BLaER1 (cell line): Measurements from ENCODE around the gene PLBD2.

ENCODE experiments used
- H3K27ac ChIP-seq: shearing (Covaris generic); formaldehyde crosslinking; 2 replicates; pipeline ENCODE4 v1.8.1; 2022
- H3K27me3 ChIP-seq: shearing (Covaris generic); formaldehyde crosslinking; 2 replicates; pipeline ENCODE4 v1.8.1; 2022
- H3K36me3 ChIP-seq: shearing (Covaris generic); formaldehyde crosslinking; 2 replicates; pipeline ENCODE4 v1.8.1; 2022
- H3K4me1 ChIP-seq: shearing (Covaris generic); formaldehyde crosslinking; 2 replicates; pipeline ENCODE4 v1.8.1; 2022
- H3K4me2 ChIP-seq: shearing (Covaris generic); formaldehyde crosslinking; 2 replicates; pipeline ENCODE4 v1.8.1; 2022
- H3K4me3 ChIP-seq: shearing (Covaris generic); formaldehyde crosslinking; 2 replicates; pipeline ENCODE4 v1.8.1; 2022
- H3K9ac ChIP-seq: shearing (Covaris generic); formaldehyde crosslinking; 2 replicates; pipeline ENCODE4 v1.8.1; 2022
- H3K9me3 ChIP-seq: shearing (Covaris generic); formaldehyde crosslinking; 2 replicates; pipeline ENCODE4 v1.8.1; 2022
- H4K20me1 ChIP-seq: shearing (Covaris generic); formaldehyde crosslinking; 2 replicates; pipeline ENCODE4 v1.8.1; 2022
- Cebpa-rat ChIP-seq: shearing (Covaris generic); IDR thresholded peaks from 2 replicates; pipeline ENCODE4 v1.8.1; 2022

Gene PLBD2

DNA sequence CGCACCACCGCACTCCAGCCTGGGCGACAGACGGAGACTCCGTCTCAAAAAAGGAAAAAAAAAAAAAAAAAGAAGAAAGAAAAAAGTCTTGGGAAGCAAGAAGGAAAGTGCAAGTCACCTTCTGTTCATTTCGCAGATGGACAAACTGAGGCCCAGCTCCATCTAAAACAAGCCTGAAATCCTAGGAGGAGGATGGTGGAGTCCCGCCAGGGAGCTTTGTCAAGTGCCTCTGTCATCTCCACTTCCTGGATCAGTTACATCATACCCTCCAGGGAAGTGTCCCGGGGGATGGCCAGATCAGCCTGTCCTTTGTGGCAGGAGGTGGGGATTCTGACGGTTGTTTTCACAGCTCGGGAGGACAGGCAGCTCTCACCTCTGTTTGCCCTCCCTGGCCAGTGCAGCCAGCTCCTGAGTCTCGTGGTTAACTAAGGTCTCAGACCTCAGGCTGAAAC, 55.1 kb downstream of the PLBD2 start:
- Histone ChIP-seq H3K9ac (no peak overlapping the region), H3K27me3 (no peaks in the 10 kb centered on the region), H3K9me3 (no peaks in the 10 kb centered on the region), H3K4me1 (peaks cover 6% of the 10 kb centered on the region; the same call in 1 of the 2 replicates), H3K4me3 (no peak overlapping the region), H3K4me2 (no peak overlapping the region), H3K27ac (no peak overlapping the region), H4K20me1 (no peaks in the 10 kb centered on the region), H3K36me3 (no peaks in the 10 kb centered on the region)
- TF ChIP-seq Cebpa-rat = no peak

DNA sequence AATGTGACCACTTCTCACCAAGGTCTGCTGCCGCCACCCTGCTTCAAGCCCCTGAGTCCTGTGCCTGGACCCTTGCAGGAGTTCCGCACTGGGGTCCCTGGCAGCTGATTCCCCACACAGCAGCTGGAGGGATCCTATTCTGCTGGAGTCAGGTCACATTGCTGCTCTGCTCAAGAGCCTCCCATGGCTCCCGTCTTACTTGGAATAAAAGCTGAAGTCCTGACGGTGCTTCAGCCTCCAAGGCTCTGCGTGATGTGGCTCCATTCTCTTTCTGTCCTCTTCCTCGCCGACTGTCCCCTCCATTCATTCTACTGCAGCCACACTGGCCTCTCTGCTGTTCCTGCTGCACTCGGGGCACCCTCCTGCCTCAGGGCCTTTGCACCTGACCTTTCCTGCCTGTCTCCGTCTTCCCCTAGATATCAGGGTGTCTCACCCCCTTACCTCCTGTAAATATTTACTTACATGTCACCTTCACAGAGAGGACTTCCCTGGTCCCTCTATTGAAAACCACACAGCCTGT, 56.2 kb downstream of the PLBD2 start:
- H4K20me1 ChIP-seq = no peaks in the 10 kb centered on the region
- H3K9ac ChIP-seq = no peak overlapping the region
- no peak overlapping the region for H3K4me2 ChIP-seq
- peaks cover 6% of the 10 kb centered on the region; the same call in 1 of the 2 replicates for H3K4me1 ChIP-seq
- no peaks in the 10 kb centered on the region for H3K9me3 ChIP-seq
- no peak overlapping the region for H3K27ac ChIP-seq
- no peak for TF ChIP-seq Cebpa-rat
- no peak overlapping the region for H3K4me3 ChIP-seq
- no peaks in the 10 kb centered on the region for H3K36me3 ChIP-seq
- no peaks in the 10 kb centered on the region for H3K27me3 ChIP-seq

DNA sequence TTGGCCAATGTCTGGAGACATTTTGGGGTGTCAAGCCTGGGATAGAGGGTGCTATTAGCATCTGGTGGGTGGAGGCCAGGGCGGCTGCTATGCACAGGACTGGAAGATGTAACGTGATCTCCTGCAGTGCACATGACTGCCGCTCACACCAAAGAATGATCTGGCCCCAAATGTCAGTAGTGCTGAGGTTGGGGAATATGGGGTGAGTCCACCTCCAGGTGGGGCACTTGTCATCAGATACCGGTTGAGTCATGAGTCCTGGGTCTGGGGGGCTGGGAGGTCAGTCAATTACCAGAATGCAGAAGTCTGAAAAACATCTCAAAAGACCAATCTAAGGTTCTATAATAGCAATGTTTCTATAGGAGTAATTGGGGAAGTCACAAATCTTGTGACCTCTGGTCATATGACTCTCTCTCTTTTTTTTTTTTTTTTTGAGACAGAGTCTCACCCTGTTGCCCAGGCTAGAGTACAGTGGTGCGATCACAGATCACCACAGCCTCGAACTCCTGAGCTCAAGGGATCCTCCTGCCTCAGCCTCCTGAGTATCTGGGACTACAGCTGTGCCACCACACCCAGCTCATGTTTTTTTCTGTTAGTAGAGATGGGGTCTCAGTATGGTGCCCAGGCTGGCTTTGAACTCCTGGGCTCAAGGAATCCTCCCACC, 57.8 kb downstream of the PLBD2 start:
- no peak for TF ChIP-seq Cebpa-rat
- Histone ChIP-seq H3K9me3 (no peaks in the 10 kb centered on the region), H3K27ac (no peak overlapping the region), H3K27me3 (no peaks in the 10 kb centered on the region), H3K4me3 (no peak overlapping the region), H4K20me1 (no peaks in the 10 kb centered on the region), H3K4me1 (peaks cover 6% of the 10 kb centered on the region; the same call in 1 of the 2 replicates), H3K4me2 (no peak overlapping the region), H3K36me3 (no peaks in the 10 kb centered on the region), H3K9ac (no peak overlapping the region)

DNA sequence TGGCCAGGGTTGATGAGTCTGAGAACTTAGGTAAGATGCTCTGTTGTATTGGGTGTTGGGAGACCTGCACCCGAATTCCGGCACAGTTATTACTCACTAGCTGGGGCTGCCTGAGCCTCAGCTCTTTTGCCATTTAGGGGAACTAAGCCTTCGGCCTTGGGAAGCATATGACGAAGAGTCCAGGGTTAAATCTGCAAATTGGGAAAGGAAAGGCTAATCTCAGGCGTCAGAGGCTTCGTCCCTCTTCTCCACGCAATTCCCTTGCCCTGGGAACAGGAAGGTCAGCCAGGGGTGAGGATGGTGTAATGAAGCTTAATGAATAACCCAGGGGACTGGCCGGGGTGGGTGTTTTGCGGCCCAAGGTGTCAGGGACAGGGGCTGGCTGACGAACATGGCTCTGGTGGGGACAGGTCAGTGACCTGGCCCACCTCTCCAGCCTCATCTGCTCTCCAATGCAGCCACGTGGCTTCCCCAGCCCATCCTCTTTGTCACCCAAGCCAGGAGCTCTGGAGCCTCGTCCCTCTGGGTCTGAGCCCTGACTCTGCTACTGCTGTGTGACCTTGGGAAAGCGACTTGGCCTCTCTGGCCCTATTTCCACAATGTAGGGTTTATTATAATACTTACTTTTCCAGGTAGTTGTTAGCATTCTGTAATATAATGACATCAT, 60.0 kb downstream of the PLBD2 start:
- H3K9me3 ChIP-seq = no peaks in the 10 kb centered on the region
- H3K4me1 ChIP-seq = peaks cover 16% of the 10 kb centered on the region
- no peaks in the 10 kb centered on the region for H3K36me3 ChIP-seq
- TF ChIP-seq Cebpa-rat = no peak
- H3K4me2 ChIP-seq = no peak overlapping the region
- H3K27ac ChIP-seq = no peak overlapping the region
- no peak overlapping the region for H3K4me3 ChIP-seq
- H4K20me1 ChIP-seq = no peaks in the 10 kb centered on the region
- no peak overlapping the region for H3K9ac ChIP-seq
- no peaks in the 10 kb centered on the region for H3K27me3 ChIP-seq

DNA sequence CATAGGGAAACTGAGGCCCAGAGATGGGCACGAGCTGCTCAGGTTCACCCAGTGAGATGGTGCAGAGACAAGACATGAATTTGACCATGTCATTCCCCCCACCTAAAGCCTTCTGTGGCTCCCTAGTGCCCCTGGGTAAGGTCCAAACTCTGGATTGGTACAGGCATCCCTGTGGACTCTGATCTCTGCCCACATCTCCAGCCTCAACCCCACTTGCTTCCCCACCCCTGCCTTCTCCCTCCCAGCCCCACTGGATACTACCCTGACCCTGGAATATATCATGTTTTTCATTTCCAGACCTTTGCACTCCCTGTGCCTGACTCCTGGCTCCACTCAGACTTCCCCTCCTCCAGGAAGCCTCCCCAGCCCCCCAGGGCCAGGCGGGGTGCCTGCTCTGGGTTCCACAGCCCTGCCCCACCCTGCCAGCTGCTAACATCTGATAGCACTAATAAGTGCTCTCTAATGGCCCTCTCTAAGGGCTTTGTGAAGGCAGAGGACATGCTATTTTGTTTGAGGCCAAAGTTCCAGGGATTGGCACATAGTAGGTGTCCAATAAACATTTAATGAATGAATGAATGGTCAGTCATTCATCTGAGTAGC, 62.7 kb downstream of the PLBD2 start:
- Histone ChIP-seq H3K27me3 (no peaks in the 10 kb centered on the region), H3K4me3 (no peak overlapping the region), H3K4me1 (peaks cover 15% of the 10 kb centered on the region), H3K9me3 (no peaks in the 10 kb centered on the region), H3K9ac (no peak overlapping the region), H3K36me3 (no peaks in the 10 kb centered on the region), H3K27ac (no peak overlapping the region), H3K4me2 (no peak overlapping the region), H4K20me1 (no peaks in the 10 kb centered on the region)
- TF ChIP-seq Cebpa-rat = no peak

DNA sequence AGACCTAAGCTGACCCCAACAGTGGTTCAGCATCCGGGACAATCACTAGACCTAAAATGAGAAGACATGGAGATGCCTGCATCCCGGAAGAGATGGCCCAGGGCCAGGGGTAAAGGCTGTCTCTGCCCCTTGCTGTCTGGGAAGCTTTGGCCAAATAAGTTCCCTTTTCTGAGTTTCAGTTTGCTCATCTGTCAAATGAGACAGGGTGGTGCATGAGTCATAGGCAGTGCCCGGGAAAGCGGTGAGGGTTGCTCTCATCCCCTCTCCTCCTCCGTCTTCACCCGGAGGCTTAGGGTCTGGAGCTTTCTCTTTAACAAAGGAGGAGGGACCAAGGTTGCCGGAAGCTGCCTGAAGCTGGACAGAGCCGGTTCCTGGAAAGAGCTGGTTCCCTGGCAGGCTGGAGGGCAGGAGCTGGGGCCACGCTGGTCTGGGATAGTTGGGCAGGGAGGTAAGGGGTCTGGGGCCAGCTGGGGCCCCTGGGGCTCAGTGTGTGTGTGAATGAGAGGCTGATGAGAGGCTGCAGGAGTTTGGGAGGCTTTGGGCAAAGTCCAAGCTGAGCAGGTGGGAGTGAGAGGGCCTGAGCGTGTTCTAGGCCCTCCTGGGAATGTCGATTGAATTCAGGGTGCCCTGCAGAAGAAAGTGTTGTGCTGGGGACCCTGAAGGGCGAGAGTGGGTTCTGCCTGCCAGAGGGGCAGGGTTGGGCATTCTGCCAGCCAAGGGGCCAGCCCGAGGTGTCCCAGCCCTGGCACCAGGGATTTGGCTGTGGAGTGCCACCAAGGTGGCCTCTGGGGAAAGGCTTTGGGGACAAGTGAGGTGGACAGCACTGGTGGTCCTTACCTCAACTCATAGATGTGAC, 63.9 kb downstream of the PLBD2 start, which contains the start of gene SDSL:
Gene SDSL, plus strand, starts transcription at position 351 of the 856 bp plus-strand sequence. CDS start 5,603 bp downstream, outside the sequence.
- Histone ChIP-seq H3K27me3 (peaks cover 7% of the 10 kb centered on the region; the same call in 1 of the 2 replicates), H3K9ac (no peak within 1 kb of the TSS), H3K4me2 (peak within 1 kb of the TSS; percentile 31), H3K9me3 (no peaks in the 10 kb centered on the region), H3K4me3 (no peak within 1 kb of the TSS), H3K27ac (no peak within 1 kb of the TSS), H3K4me1 (peaks cover 21% of the 10 kb centered on the region), H4K20me1 (no peaks in the 10 kb centered on the region), H3K36me3 (no peaks in the 10 kb centered on the region)
- no peak for TF ChIP-seq Cebpa-rat

DNA sequence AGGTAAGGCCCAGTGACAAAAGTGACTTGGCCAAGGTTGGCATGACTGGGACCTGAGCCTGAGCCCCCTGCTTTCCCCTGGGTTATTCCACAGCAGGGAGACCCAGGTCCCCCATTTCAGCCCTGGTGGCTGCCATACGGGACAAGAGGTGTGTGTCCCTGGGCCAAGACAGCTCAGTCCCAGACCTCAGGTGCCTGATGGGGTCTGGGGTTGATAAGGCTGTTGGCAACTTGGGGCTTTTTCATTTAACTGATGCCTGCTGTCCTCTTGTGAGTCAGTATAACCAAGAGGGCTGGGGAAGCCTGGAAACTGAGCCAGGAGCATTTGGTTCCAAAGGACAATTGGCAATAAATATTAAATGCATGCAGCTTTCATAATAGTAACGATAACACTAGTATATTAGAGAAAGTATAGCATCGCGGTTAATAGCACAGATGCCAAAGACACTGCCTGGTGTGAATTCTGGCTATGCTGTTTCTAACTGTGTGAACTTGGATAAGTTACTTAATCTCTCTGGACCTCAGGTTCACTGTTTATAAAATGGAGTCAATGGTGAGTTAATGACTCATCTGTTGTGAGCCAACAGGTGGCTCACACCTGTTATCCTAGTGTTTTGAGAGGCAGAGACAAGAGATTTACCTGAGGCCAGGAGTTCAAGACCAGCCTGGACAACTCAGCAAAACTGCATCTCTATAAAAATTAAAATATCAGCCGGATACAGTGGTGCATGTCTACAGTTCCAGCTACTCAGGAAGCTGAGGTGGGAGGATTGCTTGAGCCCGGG, 64.7 kb downstream of the PLBD2 start:
- Histone ChIP-seq H4K20me1 (peaks cover 6% of the 10 kb centered on the region; the same call in 1 of the 2 replicates), H3K4me1 (peaks cover 21% of the 10 kb centered on the region), H3K4me2 (peak overlapping the region; percentile 31; the same call in 1 of the 2 replicates), H3K9me3 (no peaks in the 10 kb centered on the region), H3K4me3 (no peak overlapping the region), H3K27me3 (peaks cover 16% of the 10 kb centered on the region), H3K27ac (no peak overlapping the region), H3K9ac (no peak overlapping the region), H3K36me3 (no peaks in the 10 kb centered on the region)
- no peak for TF ChIP-seq Cebpa-rat

DNA sequence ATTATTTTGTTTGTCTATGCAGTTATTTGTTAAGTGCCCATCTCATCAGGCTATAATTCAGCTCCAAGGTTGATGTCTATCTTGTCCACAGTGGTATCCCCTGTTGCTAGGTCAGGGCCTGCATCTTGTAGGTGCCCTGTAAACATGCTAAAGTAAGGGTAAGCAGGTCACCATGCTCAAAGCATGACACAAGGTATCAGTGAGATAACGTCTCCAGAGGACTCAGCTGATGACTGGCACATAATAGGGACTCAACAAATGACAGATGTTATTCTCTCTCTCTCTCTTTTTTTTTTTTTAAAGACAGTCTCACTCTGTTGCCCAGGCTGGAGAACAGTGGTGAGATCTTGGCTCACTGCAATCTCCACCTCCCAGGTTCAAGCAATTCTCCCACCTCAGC, 66.1 kb downstream of the PLBD2 start:
- H3K4me1 ChIP-seq = peaks cover 21% of the 10 kb centered on the region
- no peaks in the 10 kb centered on the region for H3K36me3 ChIP-seq
- H3K9ac ChIP-seq = no peak overlapping the region
- TF ChIP-seq Cebpa-rat = no peak
- H3K27ac ChIP-seq = no peak overlapping the region
- H3K9me3 ChIP-seq = no peaks in the 10 kb centered on the region; the same call in 1 of the 2 replicates
- H3K4me3 ChIP-seq = no peak overlapping the region
- no peak overlapping the region for H3K4me2 ChIP-seq
- peaks cover 6% of the 10 kb centered on the region; the same call in 1 of the 2 replicates for H4K20me1 ChIP-seq
- H3K27me3 ChIP-seq = peaks cover 19% of the 10 kb centered on the region
